ENCODE results near the gene PP2D1.

DNA sequence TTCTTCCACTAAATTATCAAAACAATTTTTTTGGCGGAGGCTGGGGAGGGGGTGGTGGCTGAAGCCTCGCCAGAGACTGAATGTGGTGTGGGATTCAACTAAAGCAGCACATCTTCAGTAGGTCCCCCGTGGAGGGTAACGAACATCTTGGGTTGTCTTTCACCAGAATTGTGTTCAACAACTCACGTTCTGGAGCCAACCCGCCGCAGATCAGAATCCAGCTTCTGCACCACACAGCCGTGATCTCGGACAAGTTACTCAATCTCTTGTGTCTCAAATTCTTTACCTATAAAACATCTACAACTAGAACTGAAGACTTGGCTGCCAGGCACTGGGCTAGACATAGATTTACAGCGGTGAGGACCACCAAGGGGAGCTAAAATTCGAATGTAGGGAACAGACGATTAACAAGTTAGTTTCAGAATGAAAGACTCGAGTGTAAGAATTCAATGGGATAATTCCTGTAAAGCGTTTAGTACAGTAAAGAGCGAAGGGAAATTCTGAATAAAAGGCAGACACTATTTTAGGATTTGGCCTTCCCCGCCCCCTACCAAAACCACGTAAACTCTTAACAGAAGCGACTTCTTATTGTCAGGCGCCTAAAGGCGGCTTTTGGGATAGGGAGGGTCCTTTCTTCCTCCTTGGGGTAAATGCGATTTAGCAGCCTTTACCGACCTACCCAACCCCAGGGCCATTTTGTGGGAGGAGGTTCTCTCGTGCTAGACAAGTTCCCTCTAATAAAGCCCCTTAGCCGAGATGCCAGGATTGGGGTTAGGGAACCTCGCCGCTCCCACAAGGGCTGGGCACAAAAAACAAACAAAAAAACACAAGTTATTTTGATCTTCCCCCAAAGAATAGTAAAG lies 65.9 kb downstream of the PP2D1 start:
- TF ChIP-seq CTCF (IDR thresholded peaks at IDR 0.05; ENCODE audit: low read depth, low read length) (no peak), EZH2phosphoT487 (IDR thresholded peaks at IDR 0.05; ENCODE audit: low read depth) (no peak)
